Vagina (tissue), 2 donors: Measurements from ENCODE around the gene SAYSD1. TPM values are rescaled to one million over a fixed set of nuclear protein-coding genes. Genes with fewer than 3 reads are reported as not detected.
A peak's percentile ranks its signal among the peaks of the same experiment; 100 is the strongest.

Experiments
- DNase-seq, 2 donors: peaks; one replicate each; pipeline ENCODE4 v3.0.0-alpha.2; 2017; ENCODE audit errors: extremely low spot score in 2 of 2
- H3K27ac ChIP-seq: fragments of 200-600 bp; sonication (generic); one replicate; pipeline ENCODE4 v1.5.1; 2019
- H3K27me3 ChIP-seq: fragments of 200-600 bp; sonication (generic); one replicate; pipeline ENCODE4 v1.5.1; 2019
- H3K36me3 ChIP-seq, 2 donors: fragments of 200-600 bp; sonication (generic); one replicate each; pipeline ENCODE4 v1.5.1; 2017 to 2019
- H3K4me1 ChIP-seq: fragments of 200-600 bp; sonication (generic); one replicate; pipeline ENCODE4 v1.5.1; 2019
- H3K4me3 ChIP-seq, 2 donors: fragments of 200-600 bp; sonication (generic); 1 replicate in 1 of 2; 2 replicates in 1 of 2; pipeline ENCODE4 v1.5.1; 2016 to 2019
- H3K9me3 ChIP-seq: fragments of 200-600 bp; sonication (generic); one replicate; pipeline ENCODE4 v1.5.1; 2019
- POLR2A ChIP-seq, 2 donors: fragments of 450-650 bp; IDR thresholded peaks; one replicate each; pipeline ENCODE4 v1.6.1; 2017; ENCODE audit warnings: antibody characterized with exemption in 2 of 2, mild to moderate bottlenecking in 2 of 2, moderate library complexity in 2 of 2
- POLR2AphosphoS5 ChIP-seq, 2 donors: sonication (generic); formaldehyde crosslinking; IDR thresholded peaks; one replicate each; pipeline ENCODE4 v1.9.0; 2017; ENCODE audit warnings: antibody characterized with exemption in 2 of 2, mild to moderate bottlenecking in 2 of 2, low read depth in 1 of 2; ENCODE audit not compliant: insufficient read depth in 1 of 2
- intact Hi-C: fragments of 100-400 bp; cut with DNase I; formaldehyde crosslinking; loops from one replicate; pipeline ENCODE4 v1.15.1; 2023
- total RNA-seq: library from RNA; depleted of rRNA; stranded (reverse); fragments of >200 nt; gene quantifications from one replicate; pipeline ENCODE4 v1.2.3, GENCODE V29; 2016
- TF ChIP-seq, protein P1 (sequence below), 3 experiments: fragments of 450-650 bp in 2 of 3; fragments of 200-600 bp in 1 of 3; sonication (generic) in 1 of 3; IDR thresholded peaks; one replicate each; pipeline ENCODE4 v1.5.1; 2017 to 2019; ENCODE audit warnings: antibody characterized with exemption in 3 of 3, mild to moderate bottlenecking in 2 of 3, moderate library complexity in 2 of 3

The SAYSD1 gene
- total RNA-seq, 1 donor from 2014 or later = 10.6 TPM

DNA sequence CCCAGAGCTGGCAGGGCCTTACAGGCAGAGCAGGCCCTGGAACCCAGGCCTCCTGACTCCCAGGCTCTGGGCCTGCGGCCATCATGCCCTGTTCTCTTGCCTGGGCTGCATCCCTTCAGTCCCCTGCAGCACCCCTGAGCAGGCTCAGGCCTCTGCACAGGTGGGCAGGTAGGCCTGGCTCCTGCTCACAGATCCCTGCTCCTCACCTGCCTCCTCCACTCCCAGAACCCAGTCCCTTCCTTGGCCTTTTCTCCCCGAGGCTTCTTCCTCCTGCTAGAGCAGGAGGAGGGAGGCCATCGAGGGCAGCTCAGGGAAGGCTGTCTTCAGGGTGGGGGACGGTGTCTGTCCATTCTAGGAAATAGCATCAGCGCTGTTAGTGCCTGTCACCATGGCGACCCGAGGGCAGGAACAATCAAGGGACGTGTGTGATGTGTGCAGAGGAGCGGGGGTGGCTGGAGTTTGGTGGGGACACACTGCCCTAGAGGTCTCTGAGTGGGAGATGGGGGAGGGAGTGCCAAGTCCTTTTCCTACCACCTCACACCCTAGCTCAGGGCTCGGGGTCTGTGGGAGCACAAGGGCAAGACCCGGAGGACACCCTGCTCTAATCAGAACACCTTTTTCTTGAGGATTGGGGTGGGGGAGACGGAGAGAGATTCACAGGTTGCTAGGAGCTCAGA is 39.8 kb downstream of the SAYSD1 start:
- intact Hi-C loops = no loop called here
- no peaks in the 10 kb centered on the region for H3K27me3 ChIP-seq
- DNase-seq = peak in 1 of 2 donors; percentile 82
- H3K27ac ChIP-seq = no peak overlapping the region
- no peak overlapping the region for H3K4me3 ChIP-seq
- H3K36me3 ChIP-seq = no peaks in the 10 kb centered on the region
- H3K4me1 ChIP-seq = no peaks in the 10 kb centered on the region
- no peaks in the 10 kb centered on the region for H3K9me3 ChIP-seq
- TF ChIP-seq POLR2A (IDR thresholded peaks at IDR 0.05) = no peak
- TF ChIP-seq, protein P1, sequence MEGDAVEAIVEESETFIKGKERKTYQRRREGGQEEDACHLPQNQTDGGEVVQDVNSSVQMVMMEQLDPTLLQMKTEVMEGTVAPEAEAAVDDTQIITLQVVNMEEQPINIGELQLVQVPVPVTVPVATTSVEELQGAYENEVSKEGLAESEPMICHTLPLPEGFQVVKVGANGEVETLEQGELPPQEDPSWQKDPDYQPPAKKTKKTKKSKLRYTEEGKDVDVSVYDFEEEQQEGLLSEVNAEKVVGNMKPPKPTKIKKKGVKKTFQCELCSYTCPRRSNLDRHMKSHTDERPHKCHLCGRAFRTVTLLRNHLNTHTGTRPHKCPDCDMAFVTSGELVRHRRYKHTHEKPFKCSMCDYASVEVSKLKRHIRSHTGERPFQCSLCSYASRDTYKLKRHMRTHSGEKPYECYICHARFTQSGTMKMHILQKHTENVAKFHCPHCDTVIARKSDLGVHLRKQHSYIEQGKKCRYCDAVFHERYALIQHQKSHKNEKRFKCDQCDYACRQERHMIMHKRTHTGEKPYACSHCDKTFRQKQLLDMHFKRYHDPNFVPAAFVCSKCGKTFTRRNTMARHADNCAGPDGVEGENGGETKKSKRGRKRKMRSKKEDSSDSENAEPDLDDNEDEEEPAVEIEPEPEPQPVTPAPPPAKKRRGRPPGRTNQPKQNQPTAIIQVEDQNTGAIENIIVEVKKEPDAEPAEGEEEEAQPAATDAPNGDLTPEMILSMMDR (IDR thresholded peaks at IDR 0.05) = no peak
- TF ChIP-seq POLR2AphosphoS5 (IDR thresholded peaks at IDR 0.05; ENCODE audit: insufficient read depth in 1 of 2, low read depth in 1 of 2) = no peak

DNA sequence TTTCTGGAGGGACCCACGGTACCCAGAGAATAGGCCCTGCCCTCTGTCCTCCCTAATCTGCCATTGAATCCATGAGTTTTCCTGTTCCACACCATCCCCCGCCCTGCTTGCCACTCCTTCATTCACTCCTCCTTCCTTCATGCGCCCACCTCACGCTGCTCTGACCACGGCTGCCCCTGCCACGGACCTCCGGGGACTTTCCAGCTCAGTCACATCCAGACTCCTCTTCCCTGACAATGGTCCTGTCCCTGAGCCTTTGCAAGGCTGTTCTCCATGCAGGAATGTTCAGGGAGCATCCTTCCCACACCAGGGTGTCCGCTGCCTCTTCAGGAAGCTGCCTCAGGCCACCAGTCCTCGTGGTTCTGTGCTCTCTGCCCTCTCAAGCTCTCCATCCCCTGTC is 40.5 kb downstream of the SAYSD1 start:
- Histone ChIP-seq H3K27ac (no peak overlapping the region), H3K27me3 (no peaks in the 10 kb centered on the region), H3K4me3 (no peak overlapping the region), H3K9me3 (no peaks in the 10 kb centered on the region), H3K4me1 (no peaks in the 10 kb centered on the region), H3K36me3 (no peaks in the 10 kb centered on the region)
- TF ChIP-seq, protein P1 (IDR thresholded peaks at IDR 0.05) = no peak
- TF ChIP-seq POLR2A (IDR thresholded peaks at IDR 0.05) (no peak), POLR2AphosphoS5 (IDR thresholded peaks at IDR 0.05; ENCODE audit: insufficient read depth in 1 of 2, low read depth in 1 of 2) (no peak)
- intact Hi-C loops = no loop called here
- DNase-seq = no peak

DNA sequence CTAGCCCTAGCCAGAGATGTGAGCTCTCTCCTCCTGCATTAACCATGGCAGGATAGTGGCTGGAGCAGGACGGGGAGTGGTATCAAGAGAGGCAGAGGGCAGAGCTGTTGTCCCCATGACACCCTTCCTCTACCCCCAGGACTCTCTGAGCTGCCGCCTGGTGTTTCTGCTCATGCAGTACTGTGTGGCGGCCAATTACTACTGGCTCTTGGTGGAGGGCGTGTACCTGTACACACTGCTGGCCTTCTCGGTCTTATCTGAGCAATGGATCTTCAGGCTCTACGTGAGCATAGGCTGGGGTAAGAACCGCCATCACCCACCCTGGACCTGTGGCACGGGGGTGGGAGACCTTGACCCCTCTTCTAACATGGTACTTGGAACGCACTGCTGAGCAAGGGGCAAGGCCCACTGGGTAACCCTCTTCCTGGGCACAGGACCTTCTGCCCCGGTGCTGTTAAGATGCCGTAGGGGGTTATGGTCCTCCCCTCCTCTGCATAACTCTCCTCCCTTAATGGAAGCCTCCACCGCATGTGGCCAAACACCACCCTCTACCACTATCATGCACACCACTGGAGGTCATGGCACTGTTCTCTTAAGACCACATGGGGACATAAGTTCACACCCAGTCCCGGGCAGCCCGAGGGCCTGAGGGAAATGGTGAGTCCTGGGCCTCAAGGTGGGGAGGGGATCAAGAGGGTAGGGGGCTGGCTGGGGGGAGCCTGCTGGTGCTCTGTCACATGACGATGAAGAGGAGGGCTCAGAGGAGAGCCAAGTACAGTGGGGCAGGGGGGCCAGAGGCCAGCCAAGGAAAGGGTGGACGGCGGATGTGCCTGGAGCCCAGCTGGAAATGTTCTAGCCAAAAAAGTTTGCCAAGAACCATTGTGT is 41.3 kb downstream of the SAYSD1 start:
- no peak for DNase-seq
- no peak overlapping the region for H3K4me3 ChIP-seq
- no peaks in the 10 kb centered on the region for H3K4me1 ChIP-seq
- TF ChIP-seq POLR2AphosphoS5 (IDR thresholded peaks at IDR 0.05; ENCODE audit: insufficient read depth in 1 of 2, low read depth in 1 of 2) = no peak
- TF ChIP-seq, protein P1 (IDR thresholded peaks at IDR 0.05) = no peak
- no peak for TF ChIP-seq POLR2A (IDR thresholded peaks at IDR 0.05)
- H3K9me3 ChIP-seq = no peaks in the 10 kb centered on the region
- no peaks in the 10 kb centered on the region for H3K27me3 ChIP-seq
- H3K36me3 ChIP-seq = no peaks in the 10 kb centered on the region
- intact Hi-C loops = no loop called here
- H3K27ac ChIP-seq = no peak overlapping the region

DNA sequence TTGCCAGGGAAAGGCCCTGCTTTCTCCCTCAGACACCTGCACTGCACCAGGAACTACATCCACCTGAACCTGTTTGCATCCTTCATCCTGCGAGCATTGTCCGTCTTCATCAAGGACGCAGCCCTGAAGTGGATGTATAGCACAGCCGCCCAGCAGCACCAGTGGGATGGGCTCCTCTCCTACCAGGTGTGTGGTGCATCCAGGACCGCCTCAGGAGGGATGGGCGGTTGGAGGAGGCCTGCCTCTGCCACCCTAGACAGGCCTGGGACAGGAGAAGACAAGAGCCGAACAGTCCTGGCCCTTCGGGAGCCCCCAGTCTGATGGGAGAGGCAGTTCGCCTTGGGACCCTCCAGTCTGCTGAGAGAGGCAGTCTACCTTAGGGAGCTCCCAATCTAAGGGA is 42.2 kb downstream of the SAYSD1 start:
- no peak overlapping the region for H3K4me3 ChIP-seq
- TF ChIP-seq, protein P1 (IDR thresholded peaks at IDR 0.05) = no peak
- TF ChIP-seq POLR2A (IDR thresholded peaks at IDR 0.05) (no peak), POLR2AphosphoS5 (IDR thresholded peaks at IDR 0.05; ENCODE audit: insufficient read depth in 1 of 2, low read depth in 1 of 2) (no peak)
- DNase-seq = no peak
- H3K27me3 ChIP-seq = no peaks in the 10 kb centered on the region
- H3K36me3 ChIP-seq = no peaks in the 10 kb centered on the region
- no peaks in the 10 kb centered on the region for H3K9me3 ChIP-seq
- intact Hi-C loops = no loop called here
- H3K4me1 ChIP-seq = no peaks in the 10 kb centered on the region
- H3K27ac ChIP-seq = no peak overlapping the region

DNA sequence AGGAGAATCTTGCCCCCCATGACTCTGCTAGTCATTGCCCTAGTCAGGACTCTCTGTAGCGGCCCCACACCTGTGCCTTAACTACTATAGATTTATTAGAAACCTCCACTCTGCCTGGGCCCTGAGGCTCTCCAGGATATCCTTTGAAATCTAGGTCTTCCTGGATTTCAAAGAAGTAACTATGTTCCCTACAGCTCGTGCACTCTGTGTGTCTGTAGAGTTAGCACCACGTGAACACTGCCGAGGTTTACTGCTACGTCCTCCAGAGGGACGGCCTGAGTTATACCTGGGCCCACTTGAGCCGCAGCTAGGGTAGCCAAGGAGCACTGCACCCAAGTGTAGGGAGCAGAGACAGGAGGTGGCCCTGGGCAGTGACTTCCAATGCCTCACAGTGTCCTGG is 46.6 kb downstream of the SAYSD1 start:
- TF ChIP-seq POLR2A (IDR thresholded peaks at IDR 0.05) (no peak), POLR2AphosphoS5 (IDR thresholded peaks at IDR 0.05; ENCODE audit: insufficient read depth in 1 of 2, low read depth in 1 of 2) (no peak)
- Histone ChIP-seq H3K4me3 (no peak overlapping the region), H3K36me3 (no peaks in the 10 kb centered on the region), H3K27me3 (no peaks in the 10 kb centered on the region), H3K4me1 (no peaks in the 10 kb centered on the region), H3K9me3 (no peaks in the 10 kb centered on the region), H3K27ac (no peak overlapping the region)
- DNase-seq = no peak
- intact Hi-C loops = no loop called here
